Hindlimb muscle (tissue), 1 donor: Measurements from ENCODE around the gene SIPA1. TPM values are rescaled to one million over a fixed set of nuclear protein-coding genes. Genes with fewer than 3 reads are reported as not detected.
A peak's percentile ranks its signal among the peaks of the same experiment; 100 is the strongest.

ENCODE experiments used
- DNase-seq: peaks from one replicate; pipeline ENCODE4 v3.0.0-alpha.2; 2013
- polyA plus RNA-seq: library from polyadenylated mRNA; unstranded; fragments of 120-200 nt; gene quantifications from one replicate; pipeline ENCODE4 v1.2.1, GENCODE V29; 2013; ENCODE audit not compliant: insufficient read length

SIPA1 gene
- polyA plus RNA-seq, 1 donor = 41.7 TPM

GRCh38 chr11:65607614-65608426, 30.1 kb upstream of the SIPA1 start:
- DNase-seq = no peak

- DNase-seq = no peak
Observed at GRCh38 chr11:65609229-65609628, 28.7 kb upstream of the SIPA1 start.

DNA sequence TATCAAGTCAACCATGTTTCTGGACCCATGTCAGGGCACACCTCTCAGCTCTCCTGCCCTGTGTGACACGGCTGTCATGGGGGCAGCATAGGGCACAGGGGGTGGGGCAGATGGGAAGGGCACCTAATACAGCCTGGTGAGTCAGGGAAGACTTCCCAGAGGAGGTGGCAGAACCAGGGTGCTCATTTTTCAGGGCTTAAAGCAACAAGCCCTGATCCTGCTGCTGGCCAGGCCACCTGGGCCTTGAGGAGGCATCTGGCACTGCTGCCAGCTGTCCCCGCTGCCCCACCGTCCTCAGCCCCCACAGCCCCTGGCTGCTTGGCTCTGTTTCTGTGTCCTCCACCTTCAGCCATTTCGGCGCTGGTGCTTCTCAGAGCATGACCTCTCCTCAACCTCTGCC, 28.2 kb upstream of the SIPA1 start:
- DNase-seq = no peak

DNA sequence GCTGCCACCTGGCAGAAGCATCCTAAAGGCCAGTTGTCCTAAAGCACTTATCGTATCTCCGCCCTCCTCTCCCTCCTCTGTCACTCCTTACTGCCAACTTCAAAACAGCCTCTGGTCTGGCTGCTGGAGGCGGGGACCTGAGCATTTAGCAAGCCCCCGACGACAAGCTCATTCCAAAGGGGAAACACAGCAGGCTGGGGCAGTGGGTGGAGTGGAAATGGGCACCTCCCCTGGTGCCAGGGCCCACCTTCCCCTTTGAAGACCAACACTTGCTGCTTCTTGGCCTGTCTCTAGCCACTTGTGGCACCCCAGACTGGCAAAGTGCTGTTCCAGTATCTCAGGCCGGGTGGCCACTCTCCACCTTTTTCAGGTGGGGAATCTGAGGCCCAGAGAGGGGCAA, 27.5 kb upstream of the SIPA1 start:
- DNase-seq = no peak

- DNase-seq = no peak
Observed at GRCh38 chr11:65611028-65611757, 26.7 kb upstream of the SIPA1 start.

DNA sequence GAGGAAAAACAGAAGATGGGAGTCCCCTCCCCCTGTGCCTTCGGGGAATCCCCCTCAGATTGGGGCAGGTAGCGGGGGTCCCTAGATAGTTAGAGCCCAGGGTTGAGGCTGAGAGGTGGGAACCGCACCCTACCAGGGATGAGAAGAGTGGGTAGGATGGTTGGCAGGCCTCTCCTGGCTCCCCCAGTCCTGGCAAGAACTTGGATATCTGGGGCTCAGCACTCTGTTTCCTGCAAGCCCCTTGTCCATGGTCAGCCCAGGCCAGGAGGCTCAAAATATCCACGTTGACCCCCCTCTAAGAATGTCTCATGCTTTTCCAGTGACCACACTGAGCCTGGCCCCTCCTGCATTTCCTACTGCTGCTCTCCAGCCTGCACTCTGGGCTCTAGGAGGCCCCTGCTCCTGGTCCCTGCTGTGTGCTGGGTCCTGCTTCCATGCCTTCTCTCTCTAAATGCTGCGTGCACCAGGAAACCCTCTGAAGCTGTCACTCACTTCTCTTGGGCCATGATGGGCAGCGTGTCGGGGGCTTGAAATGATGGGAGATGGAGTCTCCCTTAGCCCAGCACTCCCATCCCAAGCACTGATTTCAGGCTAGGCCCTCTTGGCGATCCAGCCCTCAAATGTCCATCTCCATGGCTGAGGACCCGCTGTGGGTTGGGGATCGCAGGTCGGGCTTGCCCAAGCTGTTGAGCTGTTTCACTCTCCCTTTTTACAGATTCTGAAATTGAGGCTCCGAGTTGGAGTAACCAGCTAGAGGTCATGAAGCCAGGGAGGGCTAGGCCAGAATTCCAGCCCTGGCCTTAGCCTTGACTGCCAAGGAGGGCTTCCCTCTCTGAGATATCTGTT, 25.9 kb upstream of the SIPA1 start:
- DNase-seq = no peak

GRCh38 chr11:65612691-65613090, 25.2 kb upstream of the SIPA1 start:
- no peak for DNase-seq

DNA sequence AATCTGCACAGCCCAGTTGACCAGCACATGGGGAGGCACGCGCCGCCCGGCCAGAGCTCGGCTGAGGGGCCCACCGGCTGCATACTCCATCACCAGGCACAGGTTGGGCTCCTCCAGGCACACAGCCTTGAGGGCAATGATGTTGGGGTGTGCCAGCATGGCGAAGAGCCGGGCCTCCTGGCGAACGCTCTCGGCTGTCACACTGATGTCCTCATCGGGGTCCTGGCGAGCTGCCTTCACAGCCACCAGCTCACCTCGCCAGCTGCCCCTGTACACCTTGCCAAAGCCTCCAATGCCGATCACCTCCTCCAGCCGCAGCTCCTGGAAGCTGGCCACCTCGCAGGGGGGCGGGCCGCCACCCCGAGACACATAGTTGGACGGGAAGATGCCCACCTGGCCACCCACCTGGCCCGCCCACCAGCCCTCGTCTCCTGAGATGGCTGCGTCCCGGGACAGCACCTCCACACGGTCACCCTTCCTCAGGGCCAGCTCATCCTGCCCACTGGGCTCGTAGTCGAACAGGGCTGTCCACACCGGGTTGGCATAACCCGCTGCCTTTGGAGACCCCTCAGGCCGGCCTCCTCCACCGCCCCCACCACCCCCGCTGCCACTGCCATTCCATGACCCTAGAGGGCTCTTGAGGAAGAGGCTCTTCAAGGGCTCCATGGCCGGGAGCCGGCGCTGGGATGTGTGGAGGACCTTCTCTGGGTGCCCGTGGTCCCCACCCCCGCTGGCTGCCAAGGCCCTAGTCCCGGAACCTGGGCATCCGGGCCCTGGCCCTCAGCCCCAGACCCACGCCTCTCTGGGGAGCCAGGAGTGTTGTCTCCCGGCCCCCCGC, 24.6 kb upstream of the SIPA1 start:
- no peak for DNase-seq

DNA sequence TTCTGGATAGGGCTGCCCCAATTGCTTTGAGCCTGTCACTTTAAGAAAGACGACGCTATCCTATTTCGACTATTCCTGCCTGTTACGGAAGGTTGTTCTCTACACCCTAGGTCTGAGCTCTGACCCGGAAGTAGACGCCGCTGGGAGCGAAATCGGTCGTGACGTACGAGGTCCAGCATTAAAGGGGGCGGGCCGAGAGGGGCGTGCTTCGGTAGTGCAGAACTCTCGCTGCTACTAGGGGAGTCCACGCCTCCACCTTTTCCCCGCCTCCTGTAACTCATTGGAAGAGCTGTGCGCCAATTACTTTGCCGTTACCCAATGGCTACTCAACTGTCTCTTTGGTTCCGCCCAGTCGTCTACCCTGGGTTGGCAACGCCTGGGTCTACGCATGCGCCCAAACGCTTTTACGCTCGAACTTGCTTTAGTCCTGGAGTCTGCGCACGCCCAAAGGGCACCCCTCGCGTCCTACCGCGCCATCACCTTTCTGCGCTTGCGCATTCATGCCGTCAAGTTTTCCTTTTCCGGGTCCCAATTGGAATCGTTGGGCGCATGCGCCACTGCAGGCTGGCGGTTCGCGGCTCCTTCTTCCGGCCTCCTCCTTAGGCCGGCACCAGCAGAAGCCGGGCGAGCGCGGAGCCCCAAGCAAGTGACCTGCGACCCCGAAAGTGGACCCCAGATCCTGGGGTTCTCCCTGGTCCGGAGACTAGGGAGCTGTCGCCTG, 22.5 kb upstream of the SIPA1 start, which contains the start of gene PCNX3:
Gene PCNX3, plus strand, starts transcription at position 548 of the 721 bp plus-strand sequence. CDS start 536 bp downstream, outside the sequence.
- peak; percentile 100 for DNase-seq

DNA sequence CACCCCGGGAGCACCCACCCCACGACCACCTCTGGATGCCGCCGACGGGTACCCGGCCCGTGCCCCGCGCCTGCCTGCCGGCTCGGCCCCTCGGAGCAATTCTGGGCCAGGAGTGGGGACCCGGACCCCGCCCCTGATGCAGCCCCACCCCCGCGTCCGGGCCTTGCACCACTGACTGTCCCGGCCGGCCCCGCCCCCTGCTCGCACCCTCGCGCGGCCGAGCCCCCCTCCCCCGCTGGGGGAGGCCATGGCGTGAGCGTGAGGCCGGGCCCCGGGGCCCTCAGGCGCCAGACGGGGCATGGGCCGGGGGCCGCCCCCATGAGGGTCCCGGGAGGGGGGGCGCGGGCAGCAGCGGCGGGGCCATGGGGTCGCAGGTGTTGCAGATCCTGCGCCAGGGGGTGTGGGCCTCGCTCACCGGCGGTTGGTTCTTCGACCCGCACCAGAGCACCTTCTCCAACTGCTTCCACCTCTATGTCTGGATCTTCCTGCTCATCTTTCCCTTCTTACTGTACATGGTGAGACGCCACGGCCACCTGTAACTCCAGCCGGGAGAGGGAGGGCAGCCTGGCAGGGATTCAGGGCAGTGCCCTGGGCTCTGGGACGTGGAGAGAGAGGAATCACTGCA, 21.8 kb upstream of the SIPA1 start:
- no peak for DNase-seq

DNA sequence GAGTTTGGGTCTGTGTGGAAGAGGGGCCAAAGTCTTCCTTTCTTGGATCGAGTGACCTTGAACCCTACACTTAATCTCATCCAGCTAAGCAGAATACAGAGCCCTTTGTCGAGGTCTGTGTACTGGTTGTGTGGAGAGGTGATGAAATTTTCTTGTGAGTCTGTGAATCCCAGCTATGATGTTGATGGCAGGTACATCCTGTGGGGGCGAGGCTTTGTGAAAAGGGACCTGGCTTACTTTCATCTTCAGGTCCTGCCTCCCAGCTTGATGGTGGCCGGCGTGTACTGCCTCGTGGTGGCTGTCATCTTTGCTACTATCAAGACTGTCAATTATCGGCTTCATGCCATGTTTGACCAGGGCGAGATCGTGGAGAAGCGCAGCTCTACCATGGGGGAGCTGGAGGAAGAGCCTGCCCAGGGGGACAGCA, 21.3 kb upstream of the SIPA1 start:
- no peak for DNase-seq

GRCh38 chr11:65617136-65617850, 20.6 kb upstream of the SIPA1 start:
- DNase-seq = no peak

- no peak for DNase-seq
Observed at GRCh38 chr11:65617990-65618751, 19.7 kb upstream of the SIPA1 start.

DNA sequence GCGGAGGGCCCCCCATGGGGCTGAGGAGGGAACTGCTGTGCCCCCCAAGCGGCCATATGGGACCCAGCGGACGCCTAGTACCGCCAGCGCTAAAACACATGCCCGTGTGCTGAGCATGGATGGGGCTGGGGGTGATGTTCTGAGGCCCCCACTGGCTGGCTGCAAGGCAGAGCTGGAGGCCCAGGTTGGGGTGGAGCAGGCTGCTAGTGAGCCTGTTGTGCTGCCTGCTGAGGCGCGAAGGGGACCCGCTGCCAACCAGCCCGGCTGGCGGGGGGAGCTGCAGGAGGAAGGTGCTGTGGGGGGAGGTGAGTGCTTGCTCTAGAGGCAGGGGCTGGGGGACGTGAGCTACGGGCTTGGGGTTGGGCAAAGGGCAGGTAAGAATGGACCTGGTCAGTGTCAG, 19.1 kb upstream of the SIPA1 start:
- DNase-seq = no peak

- no peak for DNase-seq
Observed at GRCh38 chr11:65619281-65619928, 18.5 kb upstream of the SIPA1 start.

DNA sequence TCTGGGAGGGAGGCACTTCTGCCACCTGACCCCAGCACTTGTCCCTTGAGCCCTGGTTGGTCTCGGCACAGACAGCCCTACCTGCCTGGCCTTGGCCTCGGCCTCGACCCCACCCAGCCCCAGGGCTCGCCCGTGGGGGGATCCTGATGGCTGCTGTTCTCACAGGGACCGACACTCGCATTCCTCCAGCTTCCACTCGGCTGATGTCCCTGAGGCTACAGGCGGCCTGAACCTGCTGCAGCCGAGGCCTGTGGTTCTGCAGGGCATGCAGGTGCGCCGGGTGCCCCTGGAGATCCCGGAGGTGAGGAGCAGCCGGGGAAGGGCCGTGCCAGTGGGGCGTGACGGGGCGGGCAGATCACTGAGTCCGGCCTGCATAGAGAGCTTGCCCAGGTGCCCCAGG, 17.2 kb upstream of the SIPA1 start:
- DNase-seq = no peak

GRCh38 chr11:65621460-65621859, 16.4 kb upstream of the SIPA1 start:
- no peak for DNase-seq

DNA sequence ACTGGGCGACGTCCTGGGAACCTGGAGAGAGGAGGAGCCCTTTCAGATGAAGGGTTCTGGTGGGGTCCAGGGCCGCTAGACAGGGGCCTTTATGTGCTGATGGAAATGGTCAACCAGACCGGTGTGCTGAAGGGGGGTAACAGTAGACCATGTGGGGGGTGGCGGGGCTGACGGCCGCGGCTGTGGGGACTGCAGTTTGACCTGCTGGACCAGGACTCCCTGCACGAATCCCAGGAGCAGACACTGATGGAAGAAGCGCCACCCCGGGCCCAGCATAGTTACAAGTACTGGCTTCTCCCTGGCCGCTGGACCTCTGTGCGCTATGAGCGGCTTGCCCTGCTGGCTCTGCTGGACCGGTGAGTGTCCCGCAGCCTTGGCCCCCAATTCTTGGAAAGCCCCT, 15.9 kb upstream of the SIPA1 start:
- DNase-seq = no peak

DNA sequence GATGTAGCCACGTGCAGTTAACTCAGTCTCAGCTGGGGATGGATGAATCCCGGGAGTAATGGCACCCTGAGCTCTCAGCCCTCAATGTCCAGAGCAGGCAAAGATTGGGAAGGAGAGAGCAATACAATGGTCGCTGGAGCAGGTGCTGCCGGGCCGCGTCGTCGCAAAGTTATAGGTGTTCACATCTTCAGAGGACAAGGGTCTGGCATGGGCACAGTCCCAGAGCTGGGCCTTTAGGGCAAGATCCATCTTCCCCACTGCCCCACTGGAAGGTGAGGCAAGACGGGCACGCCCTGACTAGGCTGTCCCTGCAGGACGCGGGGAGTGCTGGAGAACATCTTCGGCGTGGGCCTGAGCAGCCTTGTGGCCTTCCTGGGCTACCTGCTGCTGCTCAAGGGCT, 14.7 kb upstream of the SIPA1 start:
- DNase-seq = no peak
